HG02678 (cell line): ENCODE results near the gene TSACC.

Source experiments
- ATAC-seq: cut with Tn5 transposase; IDR thresholded peaks from one replicate; pipeline ENCODE4 v1.9.1; 2021; ENCODE audit warnings: mild to moderate bottlenecking, moderate library complexity; ENCODE audit not compliant: unreplicated experiment

TSACC gene

GRCh38 chr1:156391701-156392100 lies 53.4 kb downstream of the TSACC start:
- ATAC-seq = no peak

GRCh38 chr1:156392452-156392853 lies 54.1 kb downstream of the TSACC start:
- ATAC-seq = no peak

- ATAC-seq = no peak
Measured at GRCh38 chr1:156393095-156393494, 54.8 kb downstream of the TSACC start.

- no peak for ATAC-seq
Measured at GRCh38 chr1:156394082-156394481, 55.8 kb downstream of the TSACC start.

- ATAC-seq = no peak
Measured at GRCh38 chr1:156394835-156395461, 56.6 kb downstream of the TSACC start.
